ENCODE measurements around the gene PLA2G10.

DNA sequence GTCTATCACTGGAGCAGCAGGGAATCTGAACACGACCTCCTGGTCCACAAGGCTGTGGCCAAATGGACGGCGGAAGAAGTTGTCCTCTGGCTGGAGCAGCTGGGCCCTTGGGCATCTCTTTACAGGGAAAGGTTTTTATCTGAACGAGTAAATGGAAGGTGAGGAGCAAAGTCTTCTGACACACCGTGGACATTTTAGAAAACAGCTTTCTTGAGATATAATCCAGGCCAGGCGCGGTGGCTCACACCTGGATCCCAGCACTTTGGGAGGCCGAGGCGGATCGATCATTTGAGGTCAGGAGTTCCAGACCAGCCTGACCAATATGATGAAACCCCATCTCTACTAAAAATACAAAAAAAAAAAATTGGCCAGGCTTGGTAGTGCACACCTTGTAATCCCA lies 44.3 kb downstream of the PLA2G10 start:
- TF ChIP-seq, protein P1, sequence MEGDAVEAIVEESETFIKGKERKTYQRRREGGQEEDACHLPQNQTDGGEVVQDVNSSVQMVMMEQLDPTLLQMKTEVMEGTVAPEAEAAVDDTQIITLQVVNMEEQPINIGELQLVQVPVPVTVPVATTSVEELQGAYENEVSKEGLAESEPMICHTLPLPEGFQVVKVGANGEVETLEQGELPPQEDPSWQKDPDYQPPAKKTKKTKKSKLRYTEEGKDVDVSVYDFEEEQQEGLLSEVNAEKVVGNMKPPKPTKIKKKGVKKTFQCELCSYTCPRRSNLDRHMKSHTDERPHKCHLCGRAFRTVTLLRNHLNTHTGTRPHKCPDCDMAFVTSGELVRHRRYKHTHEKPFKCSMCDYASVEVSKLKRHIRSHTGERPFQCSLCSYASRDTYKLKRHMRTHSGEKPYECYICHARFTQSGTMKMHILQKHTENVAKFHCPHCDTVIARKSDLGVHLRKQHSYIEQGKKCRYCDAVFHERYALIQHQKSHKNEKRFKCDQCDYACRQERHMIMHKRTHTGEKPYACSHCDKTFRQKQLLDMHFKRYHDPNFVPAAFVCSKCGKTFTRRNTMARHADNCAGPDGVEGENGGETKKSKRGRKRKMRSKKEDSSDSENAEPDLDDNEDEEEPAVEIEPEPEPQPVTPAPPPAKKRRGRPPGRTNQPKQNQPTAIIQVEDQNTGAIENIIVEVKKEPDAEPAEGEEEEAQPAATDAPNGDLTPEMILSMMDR (IDR thresholded peaks at IDR 0.05): no peak
- TF ChIP-seq ZFX (IDR thresholded peaks at IDR 0.05; ENCODE audit: borderline replicate concordance): no peak
